Uterus (tissue), 2 donors: ENCODE results near the gene SLC25A44.

Experiments used
- POLR2A ChIP-seq, 2 donors: fragments of 450-650 bp; IDR thresholded peaks; one replicate each; pipeline ENCODE4 v1.6.1; 2016; ENCODE audit warnings: antibody characterized with exemption in 2 of 2, mild to moderate bottlenecking in 1 of 2, moderate library complexity in 1 of 2
- TF ChIP-seq, protein P1 (sequence below), 4 experiments: fragments of 200-600 bp in 2 of 4; fragments of 450-650 bp in 2 of 4; sonication (generic) in 2 of 4; IDR thresholded peaks; one replicate each; pipeline ENCODE4 v1.5.1; 2016 to 2019; ENCODE audit warnings: antibody characterized with exemption in 4 of 4, mild to moderate bottlenecking in 2 of 4, moderate library complexity in 1 of 4

DNA sequence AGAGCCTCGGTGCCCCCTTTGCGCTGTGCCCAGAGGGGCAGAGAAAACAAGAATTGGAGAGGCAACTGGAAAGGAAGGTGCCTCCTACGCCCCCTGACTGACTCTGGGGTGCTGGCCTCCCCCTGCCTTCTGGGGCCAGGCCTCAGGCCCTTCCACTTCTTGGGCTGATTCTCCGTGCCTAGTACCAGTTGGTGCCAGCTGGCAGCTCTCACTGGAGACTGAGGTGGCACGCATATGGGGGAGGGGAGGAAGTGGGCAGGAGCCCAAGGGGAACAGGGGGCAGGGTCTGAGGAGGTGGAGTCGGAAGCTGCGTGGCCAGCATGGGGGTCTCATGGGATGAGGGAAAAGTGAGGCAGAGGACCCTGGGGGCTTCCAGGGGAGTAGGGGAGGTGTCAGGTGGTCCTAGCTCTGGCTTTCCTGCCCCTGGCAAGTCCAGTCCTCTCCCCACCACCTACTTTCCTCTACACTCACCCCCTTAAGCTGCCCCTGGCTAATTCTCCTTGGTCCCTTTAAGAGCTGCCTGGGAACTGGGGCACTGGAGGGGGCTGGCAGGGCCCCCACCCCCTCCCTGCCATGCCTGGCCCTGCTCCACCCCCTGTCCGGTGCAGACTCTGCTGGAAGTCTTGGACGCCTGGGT lies 47.0 kb upstream of the SLC25A44 start:
- TF ChIP-seq, protein P1, sequence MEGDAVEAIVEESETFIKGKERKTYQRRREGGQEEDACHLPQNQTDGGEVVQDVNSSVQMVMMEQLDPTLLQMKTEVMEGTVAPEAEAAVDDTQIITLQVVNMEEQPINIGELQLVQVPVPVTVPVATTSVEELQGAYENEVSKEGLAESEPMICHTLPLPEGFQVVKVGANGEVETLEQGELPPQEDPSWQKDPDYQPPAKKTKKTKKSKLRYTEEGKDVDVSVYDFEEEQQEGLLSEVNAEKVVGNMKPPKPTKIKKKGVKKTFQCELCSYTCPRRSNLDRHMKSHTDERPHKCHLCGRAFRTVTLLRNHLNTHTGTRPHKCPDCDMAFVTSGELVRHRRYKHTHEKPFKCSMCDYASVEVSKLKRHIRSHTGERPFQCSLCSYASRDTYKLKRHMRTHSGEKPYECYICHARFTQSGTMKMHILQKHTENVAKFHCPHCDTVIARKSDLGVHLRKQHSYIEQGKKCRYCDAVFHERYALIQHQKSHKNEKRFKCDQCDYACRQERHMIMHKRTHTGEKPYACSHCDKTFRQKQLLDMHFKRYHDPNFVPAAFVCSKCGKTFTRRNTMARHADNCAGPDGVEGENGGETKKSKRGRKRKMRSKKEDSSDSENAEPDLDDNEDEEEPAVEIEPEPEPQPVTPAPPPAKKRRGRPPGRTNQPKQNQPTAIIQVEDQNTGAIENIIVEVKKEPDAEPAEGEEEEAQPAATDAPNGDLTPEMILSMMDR (IDR thresholded peaks at IDR 0.05) = no peak
- TF ChIP-seq POLR2A (IDR thresholded peaks at IDR 0.05) = no peak
